Epithelial cell of proximal tubule (primary cell): Measurements from ENCODE around the gene LAT. TPM values are rescaled to one million over a fixed set of nuclear protein-coding genes. Genes with fewer than 3 reads are reported as not detected.
"Not testable (repeated sequence)": the region's sequence is repeated elsewhere in the genome, so short reads cannot be mapped to it uniquely, and the experiment has no call there.

ENCODE experiments used
- DNase-seq: peaks from one replicate; pipeline ENCODE4 v3.0.0-alpha.2; 2011; ENCODE audit warnings: low read depth
- H3K4me3 ChIP-seq: 2 replicates; pipeline ENCODE4 v1.5.1; 2011; ENCODE audit warnings: low read depth, mild to moderate bottlenecking, low read length
- total RNA-seq: library from RNA; depleted of rRNA; stranded (reverse); fragments of >200 nt; gene quantifications from 2 replicates; pipeline ENCODE4 v1.2.3, GENCODE V29; 2015
- TF ChIP-seq, protein P1 (sequence below): conservative IDR thresholded peaks from 2 replicates; pipeline ENCODE4 v1.5.1; 2012; ENCODE audit warnings: low read depth, mild to moderate bottlenecking, low read length

Gene LAT
- total RNA-seq, 1 donor from 2014 or later, result 2.1 TPM

GRCh38 chr16:28998837-28999236 lies 14.0 kb downstream of the LAT start:
- H3K4me3 ChIP-seq, result no peak overlapping the region
- TF ChIP-seq, protein P1, sequence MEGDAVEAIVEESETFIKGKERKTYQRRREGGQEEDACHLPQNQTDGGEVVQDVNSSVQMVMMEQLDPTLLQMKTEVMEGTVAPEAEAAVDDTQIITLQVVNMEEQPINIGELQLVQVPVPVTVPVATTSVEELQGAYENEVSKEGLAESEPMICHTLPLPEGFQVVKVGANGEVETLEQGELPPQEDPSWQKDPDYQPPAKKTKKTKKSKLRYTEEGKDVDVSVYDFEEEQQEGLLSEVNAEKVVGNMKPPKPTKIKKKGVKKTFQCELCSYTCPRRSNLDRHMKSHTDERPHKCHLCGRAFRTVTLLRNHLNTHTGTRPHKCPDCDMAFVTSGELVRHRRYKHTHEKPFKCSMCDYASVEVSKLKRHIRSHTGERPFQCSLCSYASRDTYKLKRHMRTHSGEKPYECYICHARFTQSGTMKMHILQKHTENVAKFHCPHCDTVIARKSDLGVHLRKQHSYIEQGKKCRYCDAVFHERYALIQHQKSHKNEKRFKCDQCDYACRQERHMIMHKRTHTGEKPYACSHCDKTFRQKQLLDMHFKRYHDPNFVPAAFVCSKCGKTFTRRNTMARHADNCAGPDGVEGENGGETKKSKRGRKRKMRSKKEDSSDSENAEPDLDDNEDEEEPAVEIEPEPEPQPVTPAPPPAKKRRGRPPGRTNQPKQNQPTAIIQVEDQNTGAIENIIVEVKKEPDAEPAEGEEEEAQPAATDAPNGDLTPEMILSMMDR, result no peak
- no peak for DNase-seq

- no peak overlapping the region for H3K4me3 ChIP-seq
- TF ChIP-seq, protein P1, result no peak
- no peak for DNase-seq
Measured at GRCh38 chr16:28999577-28999976, 14.7 kb downstream of the LAT start.

- TF ChIP-seq, protein P1, result no peak
- H3K4me3 ChIP-seq, result no peak overlapping the region
- no peak for DNase-seq
Measured at GRCh38 chr16:29000019-29000418, 15.2 kb downstream of the LAT start.

DNA sequence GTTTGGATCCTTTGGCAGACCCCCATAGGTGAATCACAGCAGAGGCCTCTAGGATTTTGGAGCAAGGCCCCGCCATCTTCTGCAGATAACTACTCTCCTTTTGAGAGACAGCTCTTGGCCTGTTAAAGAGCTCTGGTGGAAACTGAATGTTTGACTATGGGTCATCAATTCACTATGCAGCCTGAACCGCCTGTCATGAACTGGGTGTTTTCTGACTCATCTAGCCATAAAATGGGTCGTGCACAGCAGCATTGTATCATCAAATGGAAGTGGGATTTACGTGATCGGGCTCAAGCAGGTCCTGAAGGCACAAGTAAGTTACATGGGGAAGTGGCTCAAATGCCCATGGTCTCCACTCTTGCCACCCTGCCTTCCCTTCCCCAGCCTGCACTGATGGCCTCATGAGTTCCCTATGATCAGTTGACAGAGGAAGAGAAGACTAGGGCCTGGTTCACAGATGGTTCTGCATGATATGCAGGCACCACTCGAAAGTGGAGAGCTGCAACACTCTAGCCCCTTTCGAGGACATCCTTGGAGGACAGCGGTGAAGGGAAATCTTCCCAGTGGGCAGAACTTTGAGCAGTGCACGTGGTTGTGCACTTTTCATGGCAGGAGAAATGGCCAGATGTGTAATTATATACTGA lies 19.8 kb downstream of the LAT start:
- not testable (repeated sequence) for H3K4me3 ChIP-seq, DNase-seq

GRCh38 chr16:29007730-29008593 lies 23.1 kb downstream of the LAT start:
- TF ChIP-seq, protein P1, result no peak
- H3K4me3 ChIP-seq, result no peak overlapping the region
- DNase-seq, result no peak

DNA sequence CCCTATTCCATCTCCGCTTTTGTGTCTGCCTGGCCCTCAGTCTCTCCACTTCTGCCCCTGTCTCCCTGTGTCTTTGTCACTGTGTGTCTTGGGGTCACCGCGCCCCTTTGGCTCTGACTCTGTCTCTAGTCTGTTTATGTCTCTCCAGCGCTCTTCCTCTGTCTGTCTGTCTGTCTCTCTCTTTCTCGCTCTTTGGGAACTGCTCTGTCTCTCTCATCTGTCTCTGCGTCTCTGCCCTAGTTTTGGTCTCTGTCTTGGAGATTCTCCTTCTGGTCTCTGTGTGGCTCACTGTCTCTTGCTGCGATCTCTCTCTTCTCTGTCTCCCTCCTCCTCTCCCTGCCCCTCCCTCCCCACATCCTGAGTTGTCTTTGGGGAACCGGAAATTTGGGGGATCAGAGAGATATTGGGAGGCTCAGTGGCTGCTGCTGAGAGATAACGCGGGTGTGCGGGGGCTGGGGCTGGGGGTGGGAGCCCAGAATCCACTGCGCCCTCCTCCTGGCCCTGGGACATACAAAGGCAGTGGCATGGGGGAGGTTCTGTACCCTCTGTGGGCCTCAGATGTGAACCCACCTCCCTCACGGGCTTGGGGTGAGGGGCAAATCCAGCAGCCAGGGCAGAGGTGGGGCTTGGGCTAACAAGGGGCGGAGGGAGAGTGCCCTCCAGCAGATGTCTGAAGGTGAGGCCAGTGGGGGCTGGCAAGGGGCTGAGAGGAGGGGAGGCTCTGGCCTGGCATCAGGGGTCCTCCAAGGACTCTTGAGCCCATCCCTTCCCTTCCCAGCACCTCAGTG lies 24.4 kb downstream of the LAT start:
- H3K4me3 ChIP-seq, result no peak overlapping the region
- DNase-seq, result no peak
- TF ChIP-seq, protein P1, result no peak

GRCh38 chr16:29009838-29010166 lies 24.9 kb downstream of the LAT start:
- H3K4me3 ChIP-seq, result no peak overlapping the region
- TF ChIP-seq, protein P1, result no peak

More at GRCh38 chr16:29009838-29010166, 24.9 kb downstream of the LAT start:
- DNase-seq, result no peak
